Large intestine (tissue), 3 donors: Measurements from ENCODE around the gene AP4S1. TPM values are rescaled to one million over a fixed set of nuclear protein-coding genes. Genes with fewer than 3 reads are reported as not detected.

Source experiments
- DNase-seq, 2 donors: peaks; one replicate each; pipeline versions ENCODE4 v3.0.0 to v3.0.0-alpha.2; 2013
- H3K27ac ChIP-seq: one replicate; pipeline ENCODE4 v1.5.1; 2013; ENCODE audit warnings: low read length
- H3K27me3 ChIP-seq: 2 replicates; pipeline ENCODE4 v1.6.1; 2013; ENCODE audit warnings: low read length; ENCODE audit not compliant: control insufficient read depth, insufficient read depth
- H3K36me3 ChIP-seq: 2 replicates; pipeline ENCODE4 v1.6.1; 2013; ENCODE audit warnings: low read length; ENCODE audit not compliant: control insufficient read depth, insufficient read depth
- H3K4me1 ChIP-seq: one replicate; pipeline ENCODE4 v1.6.1; 2013; ENCODE audit warnings: low read length; ENCODE audit not compliant: control insufficient read depth, insufficient read depth
- H3K4me3 ChIP-seq: one replicate; pipeline ENCODE4 v1.5.1; 2013; ENCODE audit warnings: low read length
- H3K9me3 ChIP-seq: one replicate; pipeline ENCODE4 v1.6.1; 2013; ENCODE audit warnings: mild to moderate bottlenecking, low read depth, low read length, moderate library complexity; ENCODE audit not compliant: control insufficient read depth
- WGBS: methylation state at CpG from one replicate; pipeline ENCODE4 v1.1.5; 2013; ENCODE audit warnings: low lambda C conversion rate; ENCODE audit not compliant: insufficient coverage; 5-methylcytosine and 5-hydroxymethylcytosine counted together
- polyA plus RNA-seq: library from polyadenylated mRNA; unstranded; fragments of 120-200 nt; gene quantifications from one replicate; pipeline ENCODE4 v1.2.1, GENCODE V29; 2013

Gene AP4S1
- polyA plus RNA-seq, 1 donor = 11.0 TPM

GRCh38 chr14:31128601-31129526, 103.4 kb downstream of the AP4S1 start:
- H3K27me3 ChIP-seq = no peaks in the 10 kb centered on the region
- no peak overlapping the region for H3K27ac ChIP-seq
- 100% methylated on average over 3 of the region's 18 CpGs for whole genome bisulfite sequencing
- H3K36me3 ChIP-seq = peaks cover 47% of the 10 kb centered on the region
- no peak overlapping the region for H3K4me3 ChIP-seq
- no peak for DNase-seq
- no peaks in the 10 kb centered on the region for H3K4me1 ChIP-seq
- no peaks in the 10 kb centered on the region for H3K9me3 ChIP-seq

- H3K4me3 ChIP-seq = no peak overlapping the region
- H3K9me3 ChIP-seq = no peaks in the 10 kb centered on the region
- H3K36me3 ChIP-seq = peaks cover 42% of the 10 kb centered on the region
- WGBS = 65% methylated on average over 2 of the region's 6 CpGs
- H3K27ac ChIP-seq = no peak overlapping the region
- DNase-seq = no peak
- no peaks in the 10 kb centered on the region for H3K27me3 ChIP-seq
- H3K4me1 ChIP-seq = no peaks in the 10 kb centered on the region
These were observed 107.7 kb downstream of the AP4S1 start for GRCh38 chr14:31133133-31133532.

GRCh38 chr14:31137214-31137889, 111.9 kb downstream of the AP4S1 start:
- H3K27me3 ChIP-seq = no peaks in the 10 kb centered on the region
- H3K36me3 ChIP-seq = peaks cover 48% of the 10 kb centered on the region
- H3K27ac ChIP-seq = no peak overlapping the region
- no peak overlapping the region for H3K4me3 ChIP-seq
- H3K9me3 ChIP-seq = no peaks in the 10 kb centered on the region
- H3K4me1 ChIP-seq = no peaks in the 10 kb centered on the region
- 95% methylated on average over 3 of the region's 12 CpGs for WGBS
- no peak for DNase-seq

GRCh38 chr14:31138301-31138700, 112.9 kb downstream of the AP4S1 start:
- WGBS = no CpG with 5 or more reads among the region's 2 CpGs
- Histone ChIP-seq H3K36me3 (peaks cover 51% of the 10 kb centered on the region), H3K4me3 (no peak overlapping the region), H3K4me1 (no peaks in the 10 kb centered on the region), H3K27ac (no peak overlapping the region), H3K9me3 (no peaks in the 10 kb centered on the region), H3K27me3 (no peaks in the 10 kb centered on the region)
- DNase-seq = no peak

- no peak overlapping the region for H3K4me3 ChIP-seq
- H3K27me3 ChIP-seq = no peaks in the 10 kb centered on the region
- no peak for DNase-seq
- H3K9me3 ChIP-seq = no peaks in the 10 kb centered on the region
- H3K27ac ChIP-seq = no peak overlapping the region
- no peaks in the 10 kb centered on the region for H3K4me1 ChIP-seq
- 100% methylated on average over 1 of the region's 4 CpGs for WGBS
- H3K36me3 ChIP-seq = peaks cover 53% of the 10 kb centered on the region
These were observed 113.9 kb downstream of the AP4S1 start for GRCh38 chr14:31139301-31139847.

- DNase-seq = no peak
- Histone ChIP-seq H3K27ac (no peak overlapping the region), H3K36me3 (peaks cover 64% of the 10 kb centered on the region), H3K4me1 (no peaks in the 10 kb centered on the region), H3K9me3 (no peaks in the 10 kb centered on the region), H3K27me3 (no peaks in the 10 kb centered on the region), H3K4me3 (no peak overlapping the region)
- WGBS = 100% methylated on average over 2 of the region's 11 CpGs
These were observed 117.1 kb downstream of the AP4S1 start for GRCh38 chr14:31142455-31143087.

Other genes with a start within 250 kb of the AP4S1 start
- gene COCH, start 151.1 kb upstream of the AP4S1 start, polyA plus RNA-seq = 2.2 TPM
- gene STRN3, start 730 bp downstream of the AP4S1 start, polyA plus RNA-seq = 36.6 TPM
- 94.9 TPM for gene HECTD1, start 182.1 kb downstream of the AP4S1 start, polyA plus RNA-seq